ENCODE measurements around the gene PNP. TPM values are rescaled to one million over a fixed set of nuclear protein-coding genes. Genes with fewer than 3 reads are reported as not detected.

The PNP gene
- total and polyA plus RNA-seq, 10 of the 15 experiments (the other 5 are each of a cell fraction or from before 2014, with no cell fraction given), result 103 to 215 (median 138) TPM

DNA sequence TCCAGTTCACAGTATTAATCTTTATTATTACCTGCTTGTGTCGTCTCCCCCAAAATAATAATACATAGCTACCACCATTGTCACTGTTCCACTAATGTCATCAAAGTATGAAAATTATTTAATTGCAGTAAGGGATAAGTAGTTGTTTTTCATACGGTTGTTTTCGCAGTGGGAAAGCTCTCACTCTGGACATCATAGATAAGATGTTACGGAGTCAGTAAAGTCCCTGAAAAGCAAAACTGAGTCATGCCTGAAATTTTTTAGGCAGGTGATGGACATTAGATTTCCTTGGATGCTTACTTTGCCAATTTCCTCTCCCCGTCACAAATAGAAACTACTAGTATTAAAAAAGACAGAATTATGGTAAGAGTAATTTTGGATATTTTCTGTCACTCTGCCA, 13.2 kb downstream of the PNP start (continued):
- TF ChIP-seq TCF12 (IDR thresholded peaks at IDR 0.05; ENCODE audit: low read depth, low read length), result no peak

DNA sequence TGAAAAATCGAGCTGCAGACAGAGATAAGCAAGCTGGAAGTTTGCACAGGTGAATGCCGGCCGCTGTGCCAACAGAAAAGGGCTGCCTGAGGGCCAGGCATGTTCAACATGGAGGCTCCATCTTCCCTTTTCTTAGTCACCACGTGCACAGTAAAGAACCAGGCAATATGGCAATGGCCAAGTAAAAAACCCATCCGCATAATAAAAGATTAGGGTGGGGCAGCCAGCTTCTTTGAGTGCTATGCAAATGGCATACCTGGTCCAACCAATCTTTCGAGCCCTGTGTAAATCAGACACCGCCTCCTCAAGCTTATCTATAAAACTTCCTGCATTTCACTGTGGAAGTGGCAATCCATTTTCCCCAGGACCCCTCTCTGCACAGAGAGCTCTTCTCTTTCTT, 16.7 kb downstream of the PNP start:
- CTCF ChIA-PET, result interaction anchor here (0.6 to 6.9 kb wide), 5 partner anchors 24 to 159 kb away, joined by 3 to 42 read pairs (median 3); partner anchors contain the start of gene TEP1
- Histone ChIP-seq H3K27me3 (replicated peaks in 1 of 2; ENCODE audit: control insufficient read depth in 2 of 2, insufficient read depth in 2 of 2, low read length in 1 of 2) (no peaks in the 10 kb centered on the region), H4K20me1 (ENCODE audit: control insufficient read depth, insufficient read depth) (no peaks in the 10 kb centered on the region), H3K27ac (ENCODE audit: control insufficient read depth, insufficient read depth) (no peak overlapping the region), H3K4me3 (no peak overlapping the region), H2AFZ (ENCODE audit: control insufficient read depth, low read depth, low read length) (no peak overlapping the region), H3K4me1 (ENCODE audit: control insufficient read depth, insufficient read depth, low read length) (peaks cover 11% of the 10 kb centered on the region), H3K9me3 (replicated peaks; ENCODE audit: control insufficient read depth, insufficient read depth, low read length) (no peaks in the 10 kb centered on the region), H3K79me2 (ENCODE audit: control insufficient read depth, insufficient read depth, low read length) (no peaks in the 10 kb centered on the region), H3K4me2 (ENCODE audit: control insufficient read depth, insufficient read depth) (no peak overlapping the region), H3K36me3 (ENCODE audit: control insufficient read depth in 2 of 2, insufficient read depth in 2 of 2, low read length in 1 of 2) (no peaks in the 10 kb centered on the region), H3K9ac (ENCODE audit: control insufficient read depth, insufficient read depth, low read length) (no peak overlapping the region)
- in situ Hi-C loops (cut with MboI) (no loop called here), intact Hi-C loops (cut with micrococcal nuclease; ENCODE audit: unreplicated experiment) (no loop called here)
- TF ChIP-seq HDAC6 (IDR thresholded peaks at IDR 0.05; ENCODE audit: unreplicated experiment) (no peak), JUNB (IDR thresholded peaks at IDR 0.05) (no peak), CHD1 (IDR thresholded peaks at IDR 0.05; ENCODE audit: low read depth, low read length) (no peak), CREB1 (IDR thresholded peaks at IDR 0.05; ENCODE audit: low read depth) (no peak), STAT1 (conservative IDR thresholded peaks at IDR 0.05) (no peak), SIN3A (IDR thresholded peaks at IDR 0.05; ENCODE audit: low read depth, low read length) (no peak)
- POLR2A ChIA-PET, result interaction anchor here (1.8 to 5.6 kb wide), 2 partner anchors 16 to 24 kb away, joined by 6 to 28 read pairs; partner anchors contain the start of genes PIP4P1 and PNP
- BruUV-seq (replicated peaks), result no TSS peak
- WGBS (ENCODE audit: insufficient coverage, insufficient replicate concordance, low lambda C conversion rate, missing lambda C conversion rate), result 62% methylated on average over 7 of the region's 7 CpGs
- FAIRE-seq (no peak), ATAC-seq (no peak), DNase-seq (ENCODE audit: low read depth, low spot score) (no peak)
- SMC1A ChIA-PET (ENCODE audit: uncharacterized antibody, unreplicated experiment), result interaction anchor here (1.0 to 8.1 kb wide), 5 partner anchors 10 to 114 kb away, joined by 4 to 49 read pairs (median 11); partner anchors contain the start of genes PIP4P1 and PNP
- RAD21 ChIA-PET (ENCODE audit: unreplicated experiment), result interaction anchor here (0.6 kb wide), 1 partner anchor 144 kb away, joined by 4 read pairs; no protein-coding TSS in a partner anchor
